Measurements from ENCODE around the gene TXNDC2.

- TF ChIP-seq EZH2phosphoT487 (IDR thresholded peaks at IDR 0.05; ENCODE audit: low read depth) (no peak), CTCF (IDR thresholded peaks at IDR 0.05; ENCODE audit: low read depth, low read length) (no peak)
Measured at GRCh38 chr18:9859232-9859631, 26.5 kb upstream of the TXNDC2 start.
